Measurements from ENCODE around the gene EDIL3.

Gene EDIL3, protein sequence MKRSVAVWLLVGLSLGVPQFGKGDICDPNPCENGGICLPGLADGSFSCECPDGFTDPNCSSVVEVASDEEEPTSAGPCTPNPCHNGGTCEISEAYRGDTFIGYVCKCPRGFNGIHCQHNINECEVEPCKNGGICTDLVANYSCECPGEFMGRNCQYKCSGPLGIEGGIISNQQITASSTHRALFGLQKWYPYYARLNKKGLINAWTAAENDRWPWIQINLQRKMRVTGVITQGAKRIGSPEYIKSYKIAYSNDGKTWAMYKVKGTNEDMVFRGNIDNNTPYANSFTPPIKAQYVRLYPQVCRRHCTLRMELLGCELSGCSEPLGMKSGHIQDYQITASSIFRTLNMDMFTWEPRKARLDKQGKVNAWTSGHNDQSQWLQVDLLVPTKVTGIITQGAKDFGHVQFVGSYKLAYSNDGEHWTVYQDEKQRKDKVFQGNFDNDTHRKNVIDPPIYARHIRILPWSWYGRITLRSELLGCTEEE

DNA sequence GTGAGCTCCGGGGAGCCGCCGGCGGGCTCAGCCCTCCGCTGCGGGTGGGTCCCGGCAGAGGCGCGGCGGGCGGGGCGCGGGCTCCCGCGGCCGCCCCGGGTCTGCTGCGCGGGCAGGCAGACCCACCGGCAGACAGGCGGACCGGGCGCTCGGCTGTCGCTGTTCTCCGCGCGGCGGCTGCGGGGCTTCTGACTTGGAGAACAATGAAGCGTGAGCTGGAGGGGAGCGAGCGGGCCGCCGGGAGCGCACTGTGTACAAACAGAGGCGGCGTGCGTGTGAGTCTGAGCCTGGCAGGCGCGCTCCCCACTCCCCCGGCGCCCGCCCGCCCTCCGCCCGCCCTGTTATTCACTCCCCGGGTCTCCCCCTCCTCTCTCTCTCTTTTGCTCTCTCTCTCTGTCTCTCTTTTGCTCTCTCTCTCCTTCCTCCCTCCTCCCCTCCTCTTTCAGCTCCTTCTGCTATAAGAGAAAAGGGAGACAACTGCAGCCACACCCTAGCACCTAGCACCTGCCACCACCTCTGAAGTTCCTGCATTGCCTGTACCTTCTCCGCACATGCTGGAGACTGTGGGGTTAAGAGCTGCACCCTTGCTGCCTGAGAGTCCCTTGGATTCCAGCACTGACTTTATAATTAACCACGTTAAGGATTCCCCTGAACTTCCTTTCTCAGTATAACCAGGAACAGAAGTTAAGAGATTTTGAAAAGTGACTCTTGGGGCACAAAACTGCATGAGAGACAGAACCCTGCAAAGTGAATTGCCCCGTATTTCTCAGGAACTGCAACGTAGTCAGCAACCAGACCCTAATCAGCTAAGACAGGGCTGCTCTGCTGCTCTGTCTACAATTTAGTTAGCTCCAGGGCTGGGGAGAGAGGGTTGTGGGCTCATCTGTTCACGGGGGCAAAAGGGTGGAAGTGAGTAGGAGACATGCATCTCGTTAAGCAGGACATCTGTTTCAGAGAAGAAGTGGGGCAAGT is at the start of gene EDIL3:
EDIL3 (minus strand) TSS at position 277 of the 972 bp plus-strand sequence. CDS start 506 bp downstream, outside the sequence.
- DNase-seq, result no peak

DNA sequence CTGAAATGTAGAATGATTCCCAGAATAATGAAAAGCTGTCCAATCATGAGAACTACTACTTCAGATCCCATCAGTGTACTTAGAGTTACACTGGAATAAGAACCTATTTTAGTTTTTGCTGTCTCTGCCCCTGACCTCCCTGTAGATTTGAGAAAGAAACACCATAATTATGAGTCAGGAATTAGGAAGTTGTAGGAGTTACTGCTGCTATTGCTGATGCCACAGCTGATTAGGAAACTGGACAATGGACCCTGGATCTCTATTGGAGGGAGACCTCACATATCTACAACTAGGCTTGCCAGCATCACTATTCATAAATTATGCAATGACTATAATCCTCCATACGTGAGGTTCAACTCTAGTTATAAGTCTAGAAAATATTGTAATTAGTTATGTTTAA is 48.8 kb upstream of the EDIL3 start:
- DNase-seq, result no peak

DNA sequence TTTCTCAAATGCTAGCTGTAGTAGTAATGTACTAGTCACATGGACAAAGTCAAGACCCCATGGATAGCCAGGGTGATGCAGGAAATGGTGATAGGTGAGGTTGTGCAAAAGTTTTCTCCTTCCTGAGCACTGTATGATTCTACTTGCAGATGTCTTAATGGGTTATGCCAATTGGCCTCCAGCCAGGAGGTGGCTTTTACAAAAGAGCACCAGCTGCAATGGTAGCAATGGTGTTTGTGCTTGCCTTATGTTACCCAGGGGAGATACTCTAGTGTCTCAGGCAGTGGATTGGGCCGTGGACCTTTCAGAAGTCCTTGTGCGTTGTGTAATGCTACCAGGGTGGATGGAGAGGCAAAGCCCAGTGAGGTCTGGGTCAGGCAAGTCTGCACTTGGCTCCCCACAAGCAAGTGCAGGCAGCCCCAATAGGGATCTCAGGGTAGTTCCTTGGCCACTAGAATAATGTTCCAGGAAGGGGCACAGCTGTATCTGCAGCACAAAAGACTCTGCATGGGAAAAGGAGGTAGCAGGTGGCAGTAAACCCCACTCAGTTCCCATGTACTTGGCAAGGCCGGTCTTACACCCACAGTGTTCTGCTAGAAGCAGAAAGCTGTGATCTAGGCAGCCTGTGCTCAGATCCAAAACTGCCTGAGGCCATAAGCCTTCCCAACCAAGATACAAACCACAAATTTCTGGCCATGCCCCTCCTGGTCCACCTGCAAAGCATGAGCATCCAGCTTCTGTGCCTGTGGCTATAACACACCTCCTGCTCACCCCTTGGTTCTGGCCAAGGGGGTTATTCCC is 46.4 kb upstream of the EDIL3 start:
- no peak for DNase-seq

DNA sequence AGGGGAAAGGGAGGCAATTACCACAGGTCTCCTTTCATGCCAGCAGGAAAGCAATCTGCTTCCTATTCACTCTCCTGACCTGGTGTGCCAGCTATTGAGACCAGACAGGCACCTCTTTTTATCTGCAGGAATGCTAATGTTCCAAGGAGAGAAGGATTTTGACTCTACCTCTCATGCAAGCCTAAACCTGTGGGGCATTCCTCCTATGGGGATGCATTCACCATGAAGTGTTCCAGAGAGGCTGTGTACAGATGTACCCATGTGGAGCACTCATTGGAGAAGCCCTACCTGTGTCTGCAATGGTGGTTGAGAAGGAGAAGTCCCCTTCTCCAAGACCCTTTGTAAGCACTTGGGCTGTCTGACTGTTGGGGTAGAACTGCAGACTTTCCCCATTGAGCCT is 45.4 kb upstream of the EDIL3 start:
- no peak for DNase-seq

DNA sequence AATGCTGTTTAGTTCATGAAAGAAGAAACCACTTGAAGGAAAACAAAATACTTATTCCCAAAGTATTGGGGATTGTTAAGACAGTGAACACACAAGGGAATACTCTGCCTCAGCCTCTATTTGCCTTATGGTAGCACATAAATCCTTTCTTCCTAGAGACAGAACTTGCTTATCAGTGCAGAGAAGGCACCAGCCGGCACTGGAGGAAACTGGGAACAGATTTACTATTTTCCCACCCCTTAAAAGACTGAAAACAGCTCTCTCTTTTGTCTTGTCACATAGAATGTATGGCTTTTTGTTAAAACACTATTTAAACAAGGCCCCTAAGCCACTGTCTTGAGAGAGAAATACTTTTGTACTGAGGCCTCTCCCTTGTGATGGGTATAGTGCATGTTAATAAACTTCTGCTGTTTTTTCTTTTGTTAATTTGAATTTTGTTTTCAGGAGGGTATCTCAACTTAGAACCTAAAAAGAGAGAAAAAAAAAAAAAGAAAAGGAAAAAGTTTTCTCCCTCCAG is 40.7 kb upstream of the EDIL3 start:
- no peak for DNase-seq

DNA sequence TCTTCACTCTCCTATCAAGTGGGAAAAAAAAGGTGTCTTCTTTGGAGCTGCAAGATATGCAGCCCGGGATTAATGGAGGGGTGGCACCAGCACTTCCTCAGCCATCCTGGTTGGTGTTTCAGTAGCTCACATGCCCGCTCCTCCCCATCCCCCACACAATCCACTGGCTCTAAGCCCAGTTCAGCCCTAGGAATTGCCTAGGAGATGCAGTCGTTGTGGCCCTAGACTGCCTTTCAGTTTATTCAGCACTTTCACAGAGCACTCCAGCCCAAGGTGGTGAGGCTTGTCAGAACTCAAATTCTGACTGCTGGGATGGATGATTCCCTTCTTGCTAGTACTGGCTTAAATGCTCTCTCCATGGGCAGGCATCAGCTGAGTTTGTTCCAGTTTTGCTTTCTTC is 35.1 kb upstream of the EDIL3 start:
- DNase-seq, result no peak

DNA sequence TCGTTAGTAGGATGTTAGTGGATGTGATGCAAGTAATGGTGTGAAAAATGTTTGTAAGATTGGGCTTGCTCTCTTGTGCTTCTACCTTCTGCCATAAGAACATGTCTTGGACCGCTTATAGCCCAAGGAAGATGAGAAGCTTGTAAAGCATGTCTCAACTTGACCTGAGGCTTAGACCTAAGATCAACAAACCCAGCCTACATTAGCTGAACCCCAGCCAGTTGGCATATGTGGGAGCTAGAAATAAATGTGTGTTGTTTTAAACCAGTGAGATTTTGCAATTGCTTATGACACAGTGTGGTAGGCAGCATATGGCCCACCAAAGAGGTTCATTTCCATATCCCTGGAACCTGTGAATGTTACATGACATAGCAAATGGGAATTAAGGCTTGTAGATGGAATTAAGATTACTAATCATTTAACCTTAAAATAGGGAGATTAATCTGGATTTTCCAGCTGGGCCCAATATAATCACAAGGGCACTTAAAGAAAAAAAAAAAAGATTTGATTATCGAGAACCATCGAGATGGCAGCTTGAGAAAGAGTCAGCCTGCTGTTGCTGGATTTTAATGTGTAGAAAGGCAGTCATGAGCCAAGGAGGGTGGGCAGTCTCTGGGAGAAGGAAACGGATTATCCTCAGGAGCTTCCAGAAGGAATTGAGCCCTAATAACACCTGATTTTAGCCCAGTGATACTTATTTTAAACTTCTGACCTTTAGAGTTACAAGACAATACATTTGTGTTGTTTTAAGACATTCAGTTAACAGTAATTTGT is 27.3 kb upstream of the EDIL3 start:
- no peak for DNase-seq

DNA sequence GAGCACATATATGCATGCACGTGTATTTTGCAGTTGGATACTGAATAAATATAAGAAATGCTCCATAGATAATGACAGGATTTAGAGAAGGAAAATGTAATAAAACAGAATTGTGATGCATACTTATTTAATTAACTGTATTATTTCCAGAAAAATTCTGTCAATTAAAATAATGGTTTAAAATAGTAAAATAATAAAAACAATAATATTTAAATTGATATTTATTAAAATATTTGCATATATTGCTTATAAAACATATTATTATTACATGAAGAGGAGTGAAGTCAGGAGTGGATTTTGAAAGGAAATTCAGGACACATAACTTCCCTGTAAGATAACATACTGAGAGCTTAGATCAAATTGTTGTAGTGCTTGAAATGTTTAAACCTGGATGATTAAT is 21.4 kb upstream of the EDIL3 start:
- no peak for DNase-seq

DNA sequence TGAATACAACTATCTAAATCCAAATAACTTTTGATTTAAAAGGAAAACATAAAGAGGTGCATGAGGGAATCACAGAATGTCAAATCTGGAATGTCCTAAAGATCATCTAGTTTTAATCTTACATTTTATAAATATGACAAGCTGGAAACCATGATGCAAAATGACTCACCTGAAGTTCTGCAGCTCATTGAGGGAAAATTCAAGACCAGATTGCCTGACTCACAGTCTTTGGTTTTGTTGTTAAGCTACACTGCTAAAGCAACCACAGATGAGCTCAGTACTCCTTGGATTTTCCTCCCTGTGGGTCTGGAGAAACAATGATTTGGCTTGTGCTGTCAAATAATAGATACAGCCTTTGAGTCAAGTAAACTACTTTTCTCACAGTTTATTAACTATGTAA is 19.1 kb upstream of the EDIL3 start:
- no peak for DNase-seq

DNA sequence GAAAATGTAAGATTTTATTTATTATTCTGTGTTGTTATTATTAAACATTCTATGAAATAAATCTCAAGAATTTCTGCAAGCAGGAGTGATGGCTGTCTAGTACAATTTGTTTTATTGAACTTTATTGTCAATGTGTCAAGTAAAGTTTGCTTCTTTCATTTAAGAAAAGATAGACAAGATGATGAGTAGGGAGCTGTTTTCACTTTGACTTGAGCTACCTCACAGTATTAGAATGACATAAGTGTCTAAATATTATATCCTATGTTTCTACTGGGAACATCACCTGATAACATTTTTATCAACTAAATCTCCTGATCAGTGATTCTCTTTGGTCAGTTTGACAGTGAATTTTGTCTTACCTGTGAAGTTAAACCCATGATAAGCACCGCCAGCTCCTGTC is 12.7 kb upstream of the EDIL3 start:
- no peak for DNase-seq

DNA sequence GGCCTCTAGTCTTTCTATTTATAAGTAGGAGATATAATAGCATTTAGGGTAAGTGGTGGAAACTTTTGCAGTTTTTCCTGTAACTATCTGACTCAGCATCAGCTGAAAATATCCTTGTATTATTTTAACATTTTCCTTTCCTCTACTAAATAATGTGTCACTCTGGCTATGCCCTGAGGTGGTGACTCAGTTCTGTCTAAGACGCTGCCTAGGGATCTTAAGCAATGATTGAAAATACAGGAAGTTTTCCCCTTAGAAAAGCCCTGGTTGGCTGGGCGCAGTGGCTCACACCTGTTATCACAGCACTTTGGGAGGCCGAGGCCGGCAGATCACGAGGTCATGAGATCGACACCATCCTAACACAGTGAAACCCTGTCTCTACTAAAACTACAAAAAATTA is 9.3 kb upstream of the EDIL3 start:
- no peak for DNase-seq

DNA sequence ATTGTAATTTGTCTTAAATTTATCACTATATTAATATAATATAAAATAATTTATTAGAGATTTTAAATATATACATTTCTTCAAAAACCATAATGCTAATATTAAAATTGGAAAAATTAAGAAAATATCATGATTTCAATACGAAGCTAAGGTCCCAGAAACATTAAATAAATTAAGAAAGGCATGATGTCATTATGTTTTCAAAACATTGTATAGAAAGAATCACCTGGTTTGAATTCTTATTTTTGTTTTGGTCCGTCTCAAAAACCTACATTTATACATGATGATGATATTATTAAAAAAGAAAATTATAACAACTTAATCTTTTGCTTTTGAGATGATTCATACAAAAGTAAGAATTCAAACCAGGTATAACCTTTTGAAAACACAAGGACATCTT is 8.2 kb upstream of the EDIL3 start:
- DNase-seq, result no peak

DNA sequence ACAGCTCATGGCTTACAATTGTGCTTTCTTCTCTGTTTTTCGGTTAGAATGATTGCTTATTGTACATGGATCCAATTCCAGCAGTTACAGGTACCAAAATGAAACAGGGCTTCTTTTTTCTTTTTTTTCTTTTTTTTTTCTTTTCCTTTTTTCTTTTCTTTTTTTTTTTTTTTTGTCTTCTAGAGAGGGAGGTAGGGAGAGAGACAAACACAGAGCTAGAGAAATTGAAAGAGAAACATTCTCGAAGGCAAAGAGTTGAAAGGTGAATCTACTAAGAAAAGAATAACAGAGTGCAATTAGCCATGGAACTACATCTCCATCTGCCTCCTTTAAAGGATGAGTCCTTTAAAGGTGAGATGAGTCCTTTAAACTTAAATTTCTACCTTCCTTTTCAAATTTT is 1.0 kb upstream of the EDIL3 start:
- no peak for DNase-seq

DNA sequence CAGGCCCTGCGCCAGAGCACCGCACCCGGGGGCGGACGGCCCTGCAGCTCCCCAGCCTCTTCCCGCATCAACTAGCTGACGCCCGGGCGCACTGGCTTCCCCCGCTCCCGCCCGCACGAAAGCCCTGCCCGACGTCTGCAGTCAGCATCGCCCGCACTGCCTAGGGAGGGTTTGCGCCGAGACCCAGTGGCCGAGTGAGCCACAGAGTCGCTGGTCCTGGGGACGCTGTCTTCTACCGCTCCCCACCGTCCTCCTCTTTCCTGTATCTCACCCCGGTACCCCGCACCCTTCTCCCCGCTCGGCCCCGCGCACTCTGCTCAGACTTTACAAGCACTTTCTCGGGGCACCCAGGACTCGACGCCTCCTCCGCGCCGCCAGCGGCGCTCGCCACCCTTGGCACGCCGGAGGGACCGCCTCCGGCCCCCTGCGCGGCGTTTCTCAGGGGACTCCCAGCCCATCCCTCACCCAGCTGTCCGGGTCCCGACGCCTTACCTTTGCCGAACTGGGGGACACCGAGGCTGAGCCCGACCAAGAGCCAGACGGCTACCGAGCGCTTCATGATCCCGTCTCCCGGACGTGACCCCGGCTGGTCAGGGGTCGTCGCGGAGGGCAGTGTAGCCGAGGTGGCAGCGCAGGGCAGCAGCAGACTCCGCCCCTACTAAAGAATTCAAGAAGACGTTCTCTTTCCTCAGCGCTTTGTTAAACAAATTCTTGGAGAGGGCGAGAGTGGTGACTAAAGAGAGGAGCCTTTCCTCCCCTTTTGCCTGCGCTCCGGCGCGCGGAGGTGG is 670 bp downstream of the EDIL3 start:
- no peak for DNase-seq

DNA sequence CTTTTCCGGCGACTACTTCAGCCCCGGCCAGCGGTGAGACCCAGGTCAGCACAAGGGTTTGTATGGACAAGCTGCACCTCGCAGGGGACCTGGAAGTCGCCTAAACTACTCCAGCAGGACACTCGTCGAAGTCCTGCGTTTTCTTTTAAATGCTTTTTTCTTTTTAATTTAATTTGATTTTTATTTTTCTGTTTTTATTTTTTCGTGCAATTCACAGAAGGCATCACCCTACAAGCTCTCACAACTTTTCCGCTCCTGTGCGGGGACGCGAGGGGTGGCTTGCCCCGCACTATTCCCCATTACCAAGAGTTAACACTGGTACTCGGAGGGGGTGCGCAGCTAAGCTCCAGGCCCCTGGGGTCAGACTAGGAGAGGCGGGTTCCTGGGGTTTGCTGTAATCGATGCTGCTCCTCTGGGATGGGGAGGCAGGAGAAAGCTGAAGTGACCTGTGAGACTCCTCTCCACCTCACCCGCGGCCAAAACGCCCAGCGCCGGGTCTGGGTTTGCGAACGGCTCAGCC is 1.3 kb downstream of the EDIL3 start:
- no peak for DNase-seq

DNA sequence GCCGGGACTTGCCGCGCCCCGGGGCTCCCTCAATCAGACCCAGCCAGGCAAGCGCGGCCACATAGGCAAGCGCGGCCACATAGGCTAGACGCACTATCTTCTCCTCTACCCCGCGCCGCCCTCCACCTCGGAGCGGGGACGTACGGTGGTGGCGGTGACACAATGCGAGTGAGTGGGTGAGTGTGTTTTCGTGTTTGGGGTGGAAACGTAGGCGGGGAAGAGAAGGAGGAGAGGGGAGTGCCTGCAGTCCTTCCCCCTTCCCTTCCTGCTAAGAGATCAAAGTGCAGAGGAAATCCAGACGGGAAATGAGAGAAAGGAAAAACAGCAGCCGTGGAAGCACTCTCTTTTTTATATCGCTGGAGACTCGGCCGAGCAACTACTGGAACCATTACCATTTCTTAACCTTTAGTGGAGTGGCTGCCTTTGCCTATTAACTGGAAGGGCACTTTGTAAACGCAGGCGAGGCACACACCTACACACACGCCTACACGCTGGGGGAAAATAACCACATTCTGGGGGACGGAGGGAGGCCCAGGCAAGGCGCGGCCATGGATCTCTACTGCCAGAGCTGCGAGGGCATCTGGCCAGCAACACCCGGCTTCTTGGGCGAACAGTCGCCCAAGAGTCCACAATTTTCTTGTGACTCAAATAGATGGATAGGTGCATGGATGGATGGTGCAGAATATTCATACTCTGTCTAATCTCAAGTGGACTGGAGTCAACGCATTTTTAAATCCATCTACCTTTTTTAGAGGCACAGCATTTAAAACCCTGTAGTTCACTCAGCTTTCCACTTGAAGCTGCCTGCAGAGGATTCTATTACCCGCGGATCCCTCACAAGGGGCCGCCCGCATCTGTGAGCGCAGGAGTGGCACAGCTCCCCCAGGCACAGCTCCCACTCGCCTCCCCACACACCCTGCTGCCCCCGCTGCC is 2.1 kb downstream of the EDIL3 start:
- no peak for DNase-seq

DNA sequence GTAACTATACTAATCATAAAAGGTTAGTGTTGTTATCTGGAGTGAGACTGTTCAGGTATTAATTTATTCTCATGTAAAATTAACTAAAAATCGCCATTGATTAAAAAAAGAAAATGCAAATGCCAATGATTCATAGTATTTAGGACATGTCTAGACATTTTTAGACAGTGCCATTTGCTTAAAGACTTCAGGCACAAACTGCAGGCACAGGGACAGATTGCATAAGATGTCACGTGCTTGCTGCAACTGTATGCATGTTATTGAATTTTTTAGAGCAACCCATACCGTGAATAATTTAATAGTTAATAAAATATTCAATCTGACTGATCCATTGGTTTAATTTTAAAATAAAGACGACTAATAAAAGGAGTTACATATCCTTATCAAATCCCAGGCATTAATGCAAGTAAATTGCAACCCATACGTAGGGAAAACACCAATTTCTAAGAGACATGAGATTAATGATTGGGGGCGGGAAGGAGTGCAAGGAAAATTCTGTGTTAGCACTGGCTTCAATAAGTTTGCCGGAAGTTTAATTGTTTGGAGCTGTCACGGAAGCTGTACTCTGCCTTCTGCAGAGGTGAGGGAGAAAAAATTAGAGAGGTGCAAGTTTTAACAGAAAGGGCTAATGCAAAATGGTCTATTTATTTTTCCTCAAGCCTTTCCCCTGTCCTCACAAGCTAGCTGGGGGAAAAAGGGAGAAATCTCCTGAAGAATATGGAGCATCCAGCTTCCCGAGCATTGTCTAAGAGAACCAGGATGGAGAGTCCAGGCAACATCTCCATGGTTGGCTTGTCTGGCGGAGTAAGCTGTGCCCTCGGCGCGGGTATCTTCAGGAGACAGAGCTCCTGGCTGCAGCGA is 2.9 kb downstream of the EDIL3 start:
- no peak for DNase-seq

DNA sequence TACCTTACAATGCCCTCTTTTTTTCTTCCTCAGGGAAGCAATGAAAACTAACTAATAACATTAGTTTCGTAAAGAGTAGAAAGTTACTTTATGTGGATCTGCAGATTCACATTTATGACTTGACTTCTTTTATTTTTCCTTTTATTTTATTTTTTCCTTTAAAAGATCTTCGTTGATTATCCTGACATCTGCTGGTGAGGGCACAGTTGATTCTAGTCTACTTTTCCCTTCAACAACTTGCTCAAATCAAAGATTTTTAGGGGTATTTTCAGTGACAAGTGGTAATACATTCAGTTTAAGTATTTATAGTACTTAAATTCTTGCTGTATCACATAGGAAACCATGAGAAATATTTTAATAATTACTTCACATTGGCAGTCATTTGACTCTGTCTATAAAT is 4.9 kb downstream of the EDIL3 start:
- DNase-seq, result no peak

DNA sequence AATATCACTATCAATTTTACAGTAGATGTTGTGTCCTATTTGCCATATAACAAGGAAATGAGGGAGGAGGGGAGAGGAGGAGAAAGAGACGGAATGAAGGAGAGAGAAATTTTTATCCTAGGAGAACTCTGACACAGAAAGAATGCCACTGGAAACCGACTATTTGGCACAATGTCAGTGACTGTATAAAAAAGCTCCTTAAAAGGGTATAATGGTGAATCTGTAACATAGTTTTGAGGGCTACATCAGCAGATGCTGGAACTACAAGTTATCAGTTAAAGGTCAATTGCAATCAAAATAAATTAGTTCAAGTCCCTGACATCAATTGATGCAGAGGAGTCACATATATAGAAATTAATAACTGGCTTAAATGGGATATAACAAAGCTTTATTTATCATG is 5.7 kb downstream of the EDIL3 start:
- no peak for DNase-seq

All from bone marrow (tissue), 2 donors.